GM23338 (cell line): ENCODE data around the gene HSD17B2.

Source experiments
- CREB1 ChIP-seq: fragments of 250-450 bp; sonication (Bioruptor Pico); IDR thresholded peaks from 2 replicates; pipeline ENCODE4 v1.5.0; 2020; ENCODE audit warnings: low read depth, mild to moderate bottlenecking, moderate library complexity
- EZH2 ChIP-seq: fragments of 200-600 bp; sonication (generic); IDR thresholded peaks from one replicate; pipeline ENCODE4 v1.8.0; 2017; ENCODE audit warnings: antibody characterized with exemption, mild to moderate bottlenecking, low read depth; ENCODE audit not compliant: unreplicated experiment
- EZH2phosphoT487 ChIP-seq: fragments of 200-600 bp; sonication (generic); IDR thresholded peaks from one replicate; pipeline ENCODE4 v1.8.1; 2018; ENCODE audit warnings: antibody characterized with exemption; ENCODE audit not compliant: unreplicated experiment
- POLR2AphosphoS5 ChIP-seq: IDR thresholded peaks from 2 replicates; pipeline ENCODE4 v1.6.1; 2016; ENCODE audit warnings: antibody characterized with exemption, low read depth
- REST ChIP-seq: IDR thresholded peaks from one replicate; pipeline ENCODE4 v1.6.1; 2018; ENCODE audit warnings: antibody characterized with exemption; ENCODE audit not compliant: unreplicated experiment
- TF ChIP-seq, protein P1 (sequence below), 2 experiments: fragments of 200-600 bp in 1 of 2; sonication (generic) in 1 of 2; conservative IDR thresholded peaks; 2 replicates each; pipeline versions ENCODE4 v1.5.1 to v1.6.1; 2016 to 2017; ENCODE audit warnings: antibody characterized with exemption in 2 of 2, low read depth in 2 of 2, mild to moderate bottlenecking in 2 of 2, moderate library complexity in 1 of 2
- TF ChIP-seq, protein P2 (sequence below): IDR thresholded peaks from 2 replicates; pipeline ENCODE4 v1.6.1; 2016; ENCODE audit warnings: antibody characterized with exemption
- TF ChIP-seq, protein P3 (sequence below): fragments of 250-450 bp; sonication (Bioruptor Pico); IDR thresholded peaks from 2 replicates; pipeline ENCODE4 v1.5.0; 2020; ENCODE audit warnings: mild to moderate bottlenecking, moderate library complexity

- TF ChIP-seq, protein P1, sequence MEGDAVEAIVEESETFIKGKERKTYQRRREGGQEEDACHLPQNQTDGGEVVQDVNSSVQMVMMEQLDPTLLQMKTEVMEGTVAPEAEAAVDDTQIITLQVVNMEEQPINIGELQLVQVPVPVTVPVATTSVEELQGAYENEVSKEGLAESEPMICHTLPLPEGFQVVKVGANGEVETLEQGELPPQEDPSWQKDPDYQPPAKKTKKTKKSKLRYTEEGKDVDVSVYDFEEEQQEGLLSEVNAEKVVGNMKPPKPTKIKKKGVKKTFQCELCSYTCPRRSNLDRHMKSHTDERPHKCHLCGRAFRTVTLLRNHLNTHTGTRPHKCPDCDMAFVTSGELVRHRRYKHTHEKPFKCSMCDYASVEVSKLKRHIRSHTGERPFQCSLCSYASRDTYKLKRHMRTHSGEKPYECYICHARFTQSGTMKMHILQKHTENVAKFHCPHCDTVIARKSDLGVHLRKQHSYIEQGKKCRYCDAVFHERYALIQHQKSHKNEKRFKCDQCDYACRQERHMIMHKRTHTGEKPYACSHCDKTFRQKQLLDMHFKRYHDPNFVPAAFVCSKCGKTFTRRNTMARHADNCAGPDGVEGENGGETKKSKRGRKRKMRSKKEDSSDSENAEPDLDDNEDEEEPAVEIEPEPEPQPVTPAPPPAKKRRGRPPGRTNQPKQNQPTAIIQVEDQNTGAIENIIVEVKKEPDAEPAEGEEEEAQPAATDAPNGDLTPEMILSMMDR (conservative IDR thresholded peaks at IDR 0.05; ENCODE audit: low read depth in 2 of 2): no peak
- TF ChIP-seq REST (no peak), EZH2 (no peak), CREB1 (CRISPR knock-in tag) (no peak), EZH2phosphoT487 (no peak), POLR2AphosphoS5 (no peak)
- TF ChIP-seq, protein P2, sequence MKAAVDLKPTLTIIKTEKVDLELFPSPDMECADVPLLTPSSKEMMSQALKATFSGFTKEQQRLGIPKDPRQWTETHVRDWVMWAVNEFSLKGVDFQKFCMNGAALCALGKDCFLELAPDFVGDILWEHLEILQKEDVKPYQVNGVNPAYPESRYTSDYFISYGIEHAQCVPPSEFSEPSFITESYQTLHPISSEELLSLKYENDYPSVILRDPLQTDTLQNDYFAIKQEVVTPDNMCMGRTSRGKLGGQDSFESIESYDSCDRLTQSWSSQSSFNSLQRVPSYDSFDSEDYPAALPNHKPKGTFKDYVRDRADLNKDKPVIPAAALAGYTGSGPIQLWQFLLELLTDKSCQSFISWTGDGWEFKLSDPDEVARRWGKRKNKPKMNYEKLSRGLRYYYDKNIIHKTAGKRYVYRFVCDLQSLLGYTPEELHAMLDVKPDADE: no peak
- TF ChIP-seq, protein P3, sequence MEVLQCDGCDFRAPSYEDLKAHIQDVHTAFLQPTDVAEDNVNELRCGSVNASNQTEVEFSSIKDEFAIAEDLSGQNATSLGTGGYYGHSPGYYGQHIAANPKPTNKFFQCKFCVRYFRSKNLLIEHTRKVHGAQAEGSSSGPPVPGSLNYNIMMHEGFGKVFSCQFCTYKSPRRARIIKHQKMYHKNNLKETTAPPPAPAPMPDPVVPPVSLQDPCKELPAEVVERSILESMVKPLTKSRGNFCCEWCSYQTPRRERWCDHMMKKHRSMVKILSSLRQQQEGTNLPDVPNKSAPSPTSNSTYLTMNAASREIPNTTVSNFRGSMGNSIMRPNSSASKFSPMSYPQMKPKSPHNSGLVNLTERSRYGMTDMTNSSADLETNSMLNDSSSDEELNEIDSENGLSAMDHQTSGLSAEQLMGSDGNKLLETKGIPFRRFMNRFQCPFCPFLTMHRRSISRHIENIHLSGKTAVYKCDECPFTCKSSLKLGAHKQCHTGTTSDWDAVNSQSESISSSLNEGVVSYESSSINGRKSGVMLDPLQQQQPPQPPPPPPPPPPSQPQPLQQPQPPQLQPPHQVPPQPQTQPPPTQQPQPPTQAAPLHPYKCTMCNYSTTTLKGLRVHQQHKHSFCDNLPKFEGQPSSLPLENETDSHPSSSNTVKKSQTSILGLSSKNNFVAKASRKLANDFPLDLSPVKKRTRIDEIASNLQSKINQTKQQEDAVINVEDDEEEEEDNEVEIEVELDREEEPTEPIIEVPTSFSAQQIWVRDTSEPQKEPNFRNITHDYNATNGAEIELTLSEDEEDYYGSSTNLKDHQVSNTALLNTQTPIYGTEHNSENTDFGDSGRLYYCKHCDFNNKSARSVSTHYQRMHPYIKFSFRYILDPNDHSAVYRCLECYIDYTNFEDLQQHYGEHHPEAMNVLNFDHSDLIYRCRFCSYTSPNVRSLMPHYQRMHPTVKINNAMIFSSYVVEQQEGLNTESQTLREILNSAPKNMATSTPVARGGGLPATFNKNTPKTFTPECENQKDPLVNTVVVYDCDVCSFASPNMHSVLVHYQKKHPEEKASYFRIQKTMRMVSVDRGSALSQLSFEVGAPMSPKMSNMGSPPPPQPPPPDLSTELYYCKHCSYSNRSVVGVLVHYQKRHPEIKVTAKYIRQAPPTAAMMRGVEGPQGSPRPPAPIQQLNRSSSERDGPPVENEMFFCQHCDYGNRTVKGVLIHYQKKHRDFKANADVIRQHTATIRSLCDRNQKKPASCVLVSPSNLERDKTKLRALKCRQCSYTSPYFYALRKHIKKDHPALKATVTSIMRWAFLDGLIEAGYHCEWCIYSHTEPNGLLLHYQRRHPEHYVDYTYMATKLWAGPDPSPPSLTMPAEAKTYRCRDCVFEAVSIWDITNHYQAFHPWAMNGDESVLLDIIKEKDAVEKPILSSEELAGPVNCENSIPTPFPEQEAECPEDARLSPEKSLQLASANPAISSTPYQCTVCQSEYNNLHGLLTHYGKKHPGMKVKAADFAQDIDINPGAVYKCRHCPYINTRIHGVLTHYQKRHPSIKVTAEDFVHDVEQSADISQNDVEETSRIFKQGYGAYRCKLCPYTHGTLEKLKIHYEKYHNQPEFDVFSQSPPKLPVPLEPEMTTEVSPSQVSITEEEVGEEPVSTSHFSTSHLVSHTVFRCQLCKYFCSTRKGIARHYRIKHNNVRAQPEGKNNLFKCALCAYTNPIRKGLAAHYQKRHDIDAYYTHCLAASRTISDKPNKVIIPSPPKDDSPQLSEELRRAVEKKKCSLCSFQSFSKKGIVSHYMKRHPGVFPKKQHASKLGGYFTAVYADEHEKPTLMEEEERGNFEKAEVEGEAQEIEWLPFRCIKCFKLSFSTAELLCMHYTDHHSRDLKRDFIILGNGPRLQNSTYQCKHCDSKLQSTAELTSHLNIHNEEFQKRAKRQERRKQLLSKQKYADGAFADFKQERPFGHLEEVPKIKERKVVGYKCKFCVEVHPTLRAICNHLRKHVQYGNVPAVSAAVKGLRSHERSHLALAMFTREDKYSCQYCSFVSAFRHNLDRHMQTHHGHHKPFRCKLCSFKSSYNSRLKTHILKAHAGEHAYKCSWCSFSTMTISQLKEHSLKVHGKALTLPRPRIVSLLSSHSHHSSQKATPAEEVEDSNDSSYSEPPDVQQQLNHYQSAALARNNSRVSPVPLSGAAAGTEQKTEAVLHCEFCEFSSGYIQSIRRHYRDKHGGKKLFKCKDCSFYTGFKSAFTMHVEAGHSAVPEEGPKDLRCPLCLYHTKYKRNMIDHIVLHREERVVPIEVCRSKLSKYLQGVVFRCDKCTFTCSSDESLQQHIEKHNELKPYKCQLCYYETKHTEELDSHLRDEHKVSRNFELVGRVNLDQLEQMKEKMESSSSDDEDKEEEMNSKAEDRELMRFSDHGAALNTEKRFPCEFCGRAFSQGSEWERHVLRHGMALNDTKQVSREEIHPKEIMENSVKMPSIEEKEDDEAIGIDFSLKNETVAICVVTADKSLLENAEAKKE (CRISPR knock-in tag): no peak
These were observed 17.0 kb upstream of the HSD17B2 start for GRCh38 chr16:82017911-82018568.
